Measurements from ENCODE around the gene SPRYD3. TPM values are rescaled to one million over a fixed set of nuclear protein-coding genes. Genes with fewer than 3 reads are reported as not detected.

Gene SPRYD3
- total RNA-seq, 1 donor from 2014 or later, result 22.4 TPM

DNA sequence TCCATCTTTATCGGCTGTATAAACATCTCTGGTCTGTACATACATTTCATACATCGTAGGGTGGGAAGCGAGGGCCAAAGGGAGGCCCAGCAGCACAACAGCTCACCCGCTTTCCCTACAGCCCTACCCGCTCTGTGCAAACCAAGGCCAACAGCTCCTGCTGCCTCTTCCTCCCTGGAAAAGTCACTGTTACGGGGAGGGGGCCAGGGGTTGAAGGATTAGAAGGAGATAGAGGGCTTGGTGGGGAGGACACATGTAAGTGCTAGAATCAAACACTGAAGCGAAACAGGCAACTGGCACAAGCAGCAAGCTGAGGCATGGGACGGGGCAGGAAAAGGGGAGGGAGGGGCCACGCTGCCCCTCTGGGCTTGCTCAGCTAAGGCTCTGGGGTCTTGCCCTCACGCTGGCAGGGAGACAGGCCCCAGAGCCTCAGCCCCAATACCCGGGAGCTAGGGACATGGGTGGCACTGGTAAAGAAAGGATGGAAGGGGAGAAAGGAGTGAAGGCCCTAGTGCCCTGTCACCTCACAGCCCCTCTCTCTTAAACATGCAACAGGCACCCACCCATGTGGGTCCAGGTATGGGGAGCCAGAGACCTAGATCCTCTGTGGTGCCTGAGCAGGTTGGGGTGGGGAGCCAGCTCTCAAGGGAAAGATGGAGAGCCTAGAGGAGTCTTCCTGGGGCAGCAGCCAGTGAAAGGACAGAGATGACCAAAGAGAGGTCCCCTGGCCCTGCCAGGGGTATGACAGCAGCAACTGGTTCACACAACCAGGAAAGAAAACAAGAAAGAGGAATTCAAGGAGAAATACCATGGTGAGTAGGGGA lies 14.4 kb downstream of the SPRYD3 start:
- DNase-seq (ENCODE audit: low spot score in 2 of 2) (no peak), FAIRE-seq (no peak)

DNA sequence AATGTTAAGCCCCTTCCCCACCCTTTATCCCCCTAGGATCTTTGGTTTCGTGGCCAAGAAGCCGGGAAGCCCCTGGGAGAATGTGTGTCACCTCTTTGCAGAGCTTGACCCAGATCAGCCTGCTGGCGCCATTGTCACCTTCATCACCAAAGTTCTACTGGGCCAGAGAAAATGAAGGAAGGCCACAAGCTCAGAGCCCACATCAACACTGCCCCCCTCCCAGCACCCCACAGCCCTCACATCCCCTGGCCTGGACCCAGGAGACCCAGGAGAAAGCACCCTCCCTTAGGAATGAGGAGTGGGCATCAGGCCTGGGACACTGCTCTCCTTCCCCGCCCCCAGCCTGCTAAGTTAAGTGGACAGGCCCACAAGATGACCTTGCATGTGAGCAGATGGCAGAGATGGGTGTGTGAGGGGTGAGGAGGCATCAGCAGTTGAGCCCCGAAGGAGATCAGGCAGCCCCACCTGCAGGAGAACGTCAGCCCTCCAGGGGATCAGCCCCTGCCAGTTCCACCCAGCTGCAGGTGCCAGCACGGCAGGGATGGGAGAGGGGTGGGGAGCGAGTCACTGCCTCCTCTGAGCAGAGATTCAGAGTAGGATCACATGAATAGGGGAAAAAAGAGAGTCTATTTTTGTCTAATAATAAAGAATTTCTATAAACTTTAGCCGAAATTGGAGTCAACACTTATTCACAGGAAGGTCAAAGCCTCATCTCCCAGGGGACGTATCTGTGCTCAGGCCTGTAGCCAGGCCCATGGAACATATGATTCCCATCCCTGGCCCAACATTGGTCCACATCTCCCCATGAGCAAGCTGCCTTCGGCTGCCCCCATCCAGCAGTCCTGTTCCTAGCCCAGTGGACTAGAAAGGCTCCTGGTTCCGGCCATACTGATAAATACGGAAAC lies 15.2 kb downstream of the SPRYD3 start:
- DNase-seq (ENCODE audit: low spot score in 2 of 2) (no peak), FAIRE-seq (no peak)

DNA sequence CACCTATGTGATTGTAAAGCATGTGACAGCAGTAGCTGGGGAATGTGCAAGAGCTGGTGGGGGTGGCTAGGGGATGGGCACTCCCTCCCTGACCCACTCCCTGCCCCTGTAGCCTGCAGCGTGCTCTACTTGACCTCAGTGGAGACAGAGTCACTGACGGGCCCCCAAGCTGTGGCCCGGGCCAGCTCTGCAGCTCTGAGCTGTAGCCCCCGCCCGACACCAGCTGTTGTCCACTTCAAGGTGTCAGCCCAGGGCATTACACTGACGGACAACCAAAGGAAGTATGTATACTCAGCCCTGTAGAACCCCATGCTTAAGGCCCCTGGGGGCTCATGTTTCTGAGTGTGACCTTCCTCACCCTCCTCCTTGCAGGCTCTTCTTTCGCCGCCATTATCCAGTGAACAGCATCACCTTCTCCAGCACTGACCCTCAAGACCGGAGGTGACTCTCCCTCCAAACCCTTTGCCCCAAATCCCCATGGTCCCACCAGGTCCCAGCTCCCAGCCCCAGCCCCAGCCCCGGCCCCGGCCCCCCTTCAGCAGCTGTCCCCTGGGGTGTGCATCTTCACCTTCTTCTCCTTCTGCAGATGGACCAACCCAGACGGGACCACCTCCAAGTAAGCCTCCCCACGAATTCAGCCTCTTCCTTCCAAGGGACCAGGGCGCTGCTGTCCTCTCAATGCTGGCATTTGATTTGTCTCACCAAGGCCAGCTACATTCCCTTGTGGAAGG lies 16.0 kb downstream of the SPRYD3 start:
- no peak for DNase-seq (ENCODE audit: low spot score in 2 of 2)

GRCh38 chr12:53062011-53062961 lies 16.9 kb downstream of the SPRYD3 start:
- DNase-seq (ENCODE audit: low spot score in 2 of 2), result no peak
- no peak for FAIRE-seq

More for the DNA sequence above, 16.0 kb downstream of the SPRYD3 start:
- FAIRE-seq, result no peak

DNA sequence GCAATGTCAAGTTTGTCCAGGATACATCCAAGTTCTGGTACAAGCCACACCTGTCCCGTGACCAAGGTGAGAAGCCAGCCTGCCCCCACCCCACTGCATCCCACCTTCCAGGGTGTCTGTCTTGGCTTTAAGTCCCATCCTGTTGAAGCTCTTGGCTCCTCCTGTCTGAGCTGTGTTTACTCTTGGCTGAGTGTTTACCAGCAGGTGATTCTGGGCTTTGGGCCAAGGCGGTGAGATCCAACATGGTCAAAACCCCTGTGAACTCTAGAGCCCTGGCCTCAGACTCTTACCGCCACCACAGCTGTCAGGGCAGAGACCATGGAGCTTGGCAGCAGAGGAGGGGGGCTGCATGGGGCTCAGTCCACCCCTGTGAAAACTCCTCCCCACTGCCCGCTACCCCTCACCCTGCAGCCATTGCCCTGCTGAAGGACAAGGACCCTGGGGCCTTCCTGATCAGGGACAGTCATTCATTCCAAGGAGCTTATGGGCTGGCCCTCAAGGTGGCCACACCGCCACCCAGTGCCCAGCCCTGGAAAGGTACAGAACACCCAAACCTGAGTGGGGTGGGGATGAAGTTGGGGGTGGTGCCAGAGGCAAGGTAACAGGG lies 17.7 kb downstream of the SPRYD3 start:
- FAIRE-seq (no peak), DNase-seq (ENCODE audit: low spot score in 2 of 2) (no peak)

- no peak for FAIRE-seq
- DNase-seq (ENCODE audit: low spot score in 2 of 2), result no peak
These were observed 18.4 kb downstream of the SPRYD3 start for GRCh38 chr12:53060721-53061276.

DNA sequence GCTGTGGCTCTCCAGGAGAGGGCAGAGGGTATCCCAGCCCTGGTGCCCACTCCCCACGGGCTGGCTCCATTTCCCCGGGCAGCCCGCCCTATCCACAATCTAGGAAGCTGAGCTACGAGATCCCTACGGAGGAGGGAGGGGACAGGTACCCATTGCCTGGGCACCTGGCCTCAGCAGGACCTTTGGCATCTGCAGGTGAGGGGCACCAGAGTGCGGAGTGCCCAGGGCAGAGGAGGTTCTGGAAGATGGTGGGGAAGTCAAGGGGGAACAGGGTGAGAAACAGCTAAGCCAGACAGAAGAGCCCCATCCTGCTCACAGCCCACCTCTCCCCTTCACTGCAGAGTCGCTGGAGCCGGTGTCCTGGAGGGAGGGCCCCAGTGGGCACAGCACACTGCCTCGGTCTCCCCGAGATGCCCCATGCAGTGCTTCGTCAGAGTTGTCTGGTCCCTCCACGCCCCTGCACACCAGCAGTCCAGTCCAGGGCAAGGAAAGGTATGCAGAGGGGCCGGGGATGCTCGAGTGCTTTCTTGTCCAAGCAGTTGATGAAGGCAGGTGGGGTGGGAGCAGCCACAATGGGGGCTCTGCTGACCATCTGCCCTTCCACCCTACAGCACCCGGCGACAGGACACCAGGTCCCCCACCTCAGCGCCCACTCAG lies 19.0 kb downstream of the SPRYD3 start:
- no peak for DNase-seq (ENCODE audit: low spot score in 2 of 2)
- no peak for FAIRE-seq

DNA sequence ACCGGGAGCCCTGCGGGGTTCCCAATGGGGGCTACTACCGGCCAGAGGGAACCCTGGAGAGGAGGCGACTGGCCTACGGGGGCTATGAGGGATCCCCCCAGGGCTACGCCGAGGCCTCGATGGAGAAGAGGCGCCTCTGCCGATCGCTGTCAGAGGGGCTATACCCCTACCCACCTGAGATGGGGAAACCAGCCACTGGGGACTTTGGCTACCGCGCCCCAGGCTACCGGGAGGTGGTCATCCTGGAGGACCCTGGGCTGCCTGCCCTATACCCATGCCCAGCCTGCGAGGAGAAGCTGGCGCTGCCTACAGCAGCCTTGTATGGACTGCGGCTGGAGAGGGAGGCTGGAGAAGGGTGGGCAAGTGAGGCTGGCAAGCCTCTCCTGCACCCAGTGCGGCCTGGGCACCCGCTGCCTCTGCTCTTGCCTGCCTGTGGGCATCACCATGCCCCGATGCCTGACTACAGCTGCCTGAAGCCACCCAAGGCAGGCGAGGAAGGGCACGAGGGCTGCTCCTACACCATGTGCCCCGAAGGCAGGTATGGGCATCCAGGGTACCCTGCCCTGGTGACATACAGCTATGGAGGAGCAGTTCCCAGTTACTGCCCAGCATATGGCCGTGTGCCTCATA lies 19.6 kb downstream of the SPRYD3 start:
- DNase-seq (ENCODE audit: low spot score in 2 of 2) (no peak), FAIRE-seq (no peak)

DNA sequence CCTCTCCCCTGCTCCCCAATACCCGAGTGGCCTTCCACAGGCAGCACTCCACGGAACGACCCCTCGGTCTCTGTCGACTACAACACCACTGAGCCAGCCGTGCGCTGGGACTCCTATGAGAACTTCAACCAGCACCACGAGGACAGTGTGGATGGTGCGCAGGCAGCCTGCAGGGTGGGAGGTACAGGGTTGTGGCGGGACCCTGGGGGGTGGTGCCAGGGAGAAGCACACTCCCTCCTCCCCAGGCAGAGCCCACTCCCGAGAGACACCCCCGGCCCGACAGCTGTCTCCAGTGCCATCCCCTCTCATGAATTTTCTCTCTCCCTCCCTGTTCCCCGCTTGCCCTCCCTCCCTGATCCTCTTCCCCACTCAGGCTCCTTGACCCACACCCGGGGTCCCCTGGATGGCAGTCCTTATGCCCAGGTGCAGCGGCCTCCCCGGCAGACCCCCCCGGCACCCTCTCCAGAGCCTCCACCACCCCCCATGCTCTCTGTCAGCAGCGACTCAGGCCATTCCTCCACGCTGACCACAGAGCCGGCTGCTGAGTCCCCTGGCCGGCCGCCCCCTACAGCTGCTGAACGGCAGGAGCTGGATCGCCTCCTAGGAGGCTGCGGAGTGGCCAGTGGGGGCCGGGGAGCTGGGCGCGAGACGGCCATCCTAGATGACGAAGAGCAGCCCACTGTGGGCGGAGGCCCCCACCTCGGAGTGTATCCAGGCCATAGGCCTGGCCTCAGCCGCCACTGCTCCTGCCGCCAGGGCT lies 20.3 kb downstream of the SPRYD3 start:
- FAIRE-seq (no peak), DNase-seq (ENCODE audit: low spot score in 2 of 2) (no peak)

GRCh38 chr12:53057816-53058500 lies 21.2 kb downstream of the SPRYD3 start:
- FAIRE-seq (no peak), DNase-seq (ENCODE audit: low spot score in 2 of 2) (no peak)

DNA sequence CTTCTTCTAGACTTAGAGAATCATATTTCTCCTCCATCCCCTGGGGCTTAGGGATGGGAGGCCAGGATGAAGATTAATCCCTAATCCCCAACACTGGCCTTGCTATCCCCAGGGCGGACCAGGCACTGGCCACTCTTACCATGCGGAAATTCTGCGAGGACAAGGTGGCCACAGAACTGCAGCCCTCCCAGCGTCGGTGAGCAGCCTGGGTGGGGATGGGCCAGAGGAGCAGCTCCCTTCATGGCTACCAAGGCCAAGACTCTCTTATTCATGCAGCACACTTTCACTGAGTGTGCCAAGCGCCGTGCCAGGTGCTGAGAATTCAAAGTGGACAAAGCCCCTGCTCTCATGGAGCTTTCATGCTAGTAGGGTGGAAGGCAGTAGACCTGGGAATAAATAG lies 22.3 kb downstream of the SPRYD3 start:
- DNase-seq (ENCODE audit: low spot score in 2 of 2), result no peak
- FAIRE-seq, result no peak

DNA sequence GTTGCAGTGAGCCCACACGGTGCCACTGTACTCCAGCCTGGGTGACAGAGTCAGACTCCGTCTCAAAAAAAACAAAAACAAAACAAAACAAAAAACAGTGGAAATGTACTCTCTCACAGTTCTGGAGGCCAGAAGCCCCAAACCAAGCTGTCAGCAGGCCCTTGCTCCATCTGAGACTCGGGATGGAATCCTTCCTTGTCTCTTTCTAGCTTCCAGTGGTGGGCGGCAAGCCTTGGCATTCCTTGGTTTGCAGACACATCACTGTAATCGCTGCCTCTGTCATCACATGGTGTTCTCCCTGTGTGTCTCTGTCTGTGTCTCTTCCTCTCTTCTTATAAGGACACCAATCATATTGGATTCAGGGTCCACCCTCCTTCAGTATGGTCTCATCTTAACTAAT lies 22.9 kb downstream of the SPRYD3 start:
- FAIRE-seq, result no peak

GRCh38 chr12:53055471-53056266 lies 23.5 kb downstream of the SPRYD3 start:
- DNase-seq (ENCODE audit: low spot score in 2 of 2) (no peak), FAIRE-seq (no peak)

More for the DNA sequence above, 22.9 kb downstream of the SPRYD3 start:
- DNase-seq (ENCODE audit: low spot score in 2 of 2), result no peak

GRCh38 chr12:53054112-53054878 lies 24.9 kb downstream of the SPRYD3 start:
- DNase-seq (ENCODE audit: low spot score in 2 of 2) (peak; percentile 87 to 88), FAIRE-seq (no peak)

Measured in frontal cortex (tissue), 4 donors.